ENCODE data around the gene AIG1. TPM values are rescaled to one million over a fixed set of nuclear protein-coding genes. Genes with fewer than 3 reads are reported as not detected.
"Not testable (repeated sequence)": the region's sequence is repeated elsewhere in the genome, so short reads cannot be mapped to it uniquely, and the experiment has no call there.

AIG1 gene
- total RNA-seq, 2 experiments from 2014 or later: 16.1 to 20.0 TPM

DNA sequence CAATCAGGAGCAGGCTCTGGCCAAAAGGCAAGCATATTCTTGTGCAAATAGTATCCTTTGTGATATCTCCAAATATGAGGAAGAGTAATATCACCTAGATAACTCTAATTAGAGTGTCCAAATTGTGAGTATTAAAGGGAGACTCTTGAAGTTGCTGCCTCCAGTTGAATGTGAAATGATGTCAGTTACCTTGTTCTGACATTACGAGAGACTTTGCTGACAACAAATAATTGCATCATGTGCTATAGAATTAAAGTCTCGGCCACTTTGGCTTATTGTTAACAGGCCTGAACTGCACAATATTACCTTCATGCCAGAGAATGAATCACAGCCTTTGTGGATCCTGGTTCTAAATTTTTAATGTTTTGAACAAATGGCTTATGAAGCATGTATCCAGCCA lies 106.5 kb downstream of the AIG1 start:
- POLR2A ChIA-PET: no interaction called here
- no peak overlapping the region for H3K27ac Mint-ChIP-seq
- DNase-seq (no peak), ATAC-seq (no peak)
- H3K4me1 Mint-ChIP-seq (ENCODE audit: low read depth): no peaks in the 10 kb centered on the region
- no peak overlapping the region for H3K4me3 Mint-ChIP-seq
- CTCF ChIA-PET: no interaction called here
- peaks cover 12% of the 10 kb centered on the region for H3K36me3 Mint-ChIP-seq (ENCODE audit: low read depth)
- TF ChIP-seq, protein P1, sequence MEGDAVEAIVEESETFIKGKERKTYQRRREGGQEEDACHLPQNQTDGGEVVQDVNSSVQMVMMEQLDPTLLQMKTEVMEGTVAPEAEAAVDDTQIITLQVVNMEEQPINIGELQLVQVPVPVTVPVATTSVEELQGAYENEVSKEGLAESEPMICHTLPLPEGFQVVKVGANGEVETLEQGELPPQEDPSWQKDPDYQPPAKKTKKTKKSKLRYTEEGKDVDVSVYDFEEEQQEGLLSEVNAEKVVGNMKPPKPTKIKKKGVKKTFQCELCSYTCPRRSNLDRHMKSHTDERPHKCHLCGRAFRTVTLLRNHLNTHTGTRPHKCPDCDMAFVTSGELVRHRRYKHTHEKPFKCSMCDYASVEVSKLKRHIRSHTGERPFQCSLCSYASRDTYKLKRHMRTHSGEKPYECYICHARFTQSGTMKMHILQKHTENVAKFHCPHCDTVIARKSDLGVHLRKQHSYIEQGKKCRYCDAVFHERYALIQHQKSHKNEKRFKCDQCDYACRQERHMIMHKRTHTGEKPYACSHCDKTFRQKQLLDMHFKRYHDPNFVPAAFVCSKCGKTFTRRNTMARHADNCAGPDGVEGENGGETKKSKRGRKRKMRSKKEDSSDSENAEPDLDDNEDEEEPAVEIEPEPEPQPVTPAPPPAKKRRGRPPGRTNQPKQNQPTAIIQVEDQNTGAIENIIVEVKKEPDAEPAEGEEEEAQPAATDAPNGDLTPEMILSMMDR (IDR thresholded peaks at IDR 0.05): no peak
- intact Hi-C loops (cut with micrococcal nuclease): no loop called here
- H3K27me3 Mint-ChIP-seq: no peaks in the 10 kb centered on the region
- peaks cover under 1% of the 10 kb centered on the region for H3K9me3 Mint-ChIP-seq

- H3K27ac Mint-ChIP-seq; H3K27me3 Mint-ChIP-seq; DNase-seq; intact Hi-C loops (cut with micrococcal nuclease); H3K9me3 Mint-ChIP-seq; ATAC-seq; H3K4me1 Mint-ChIP-seq (ENCODE audit: low read depth); POLR2A ChIA-PET; H3K4me3 Mint-ChIP-seq: not testable (repeated sequence)
- CTCF ChIA-PET: interaction anchor here (1.3 kb wide), 1 partner anchor 23 kb away, joined by 3 read pairs; no protein-coding TSS in a partner anchor
- H3K36me3 Mint-ChIP-seq (ENCODE audit: low read depth): peaks cover 22% of the 10 kb centered on the region
Measured at GRCh38 chr6:143168396-143168816, 107.7 kb downstream of the AIG1 start.

- no peak overlapping the region for H3K4me3 Mint-ChIP-seq
Measured at GRCh38 chr6:143169440-143169839, 108.8 kb downstream of the AIG1 start.

DNA sequence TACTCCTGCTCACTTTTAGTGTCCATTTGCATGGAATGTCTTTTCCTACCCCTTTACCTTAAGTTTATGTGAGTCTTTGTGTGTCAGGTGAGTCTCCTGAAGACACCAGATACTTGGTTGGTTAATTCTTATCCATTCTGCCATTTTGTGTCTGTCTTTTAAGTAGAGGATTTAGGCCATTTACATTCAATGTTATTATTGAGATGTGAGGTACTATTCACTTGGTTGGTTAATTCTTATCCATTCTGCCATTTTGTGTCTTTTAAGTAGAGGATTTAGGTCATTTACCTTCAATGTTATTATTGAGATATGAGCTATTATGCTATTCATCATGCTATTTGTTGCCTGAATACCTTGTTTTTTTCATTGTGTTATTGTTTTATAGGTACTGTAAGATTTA lies 113.8 kb downstream of the AIG1 start:
- Mint-ChIP-seq H3K9me3 (peaks cover 27% of the 10 kb centered on the region), H3K27me3 (no peaks in the 10 kb centered on the region), H3K4me1 (ENCODE audit: low read depth) (no peaks in the 10 kb centered on the region), H3K36me3 (ENCODE audit: low read depth) (peaks cover 44% of the 10 kb centered on the region), H3K27ac (no peak overlapping the region), H3K4me3 (no peak overlapping the region)
- DNase-seq (no peak), ATAC-seq (no peak)
- POLR2A ChIA-PET: no interaction called here
- TF ChIP-seq, protein P1 (IDR thresholded peaks at IDR 0.05): no peak
- intact Hi-C loops (cut with micrococcal nuclease): no loop called here
- CTCF ChIA-PET: interaction anchor here (0.7 to 1.3 kb wide), 3 partner anchors 14 to 163 kb away, joined by 3 to 6 read pairs (median 4); no protein-coding TSS in a partner anchor

More at GRCh38 chr6:143169440-143169839, 108.8 kb downstream of the AIG1 start:
- ChIA-PET CTCF (interaction anchor here (1.3 kb wide), 1 partner anchor 22 kb away, joined by 3 read pairs; no protein-coding TSS in a partner anchor), POLR2A (interaction anchor here (0.6 kb wide), 1 partner anchor 292 kb away, joined by 3 read pairs; no protein-coding TSS in a partner anchor)
- no peak for DNase-seq
- no peak overlapping the region for H3K27ac Mint-ChIP-seq
- peaks cover 11% of the 10 kb centered on the region for H3K9me3 Mint-ChIP-seq
- TF ChIP-seq, protein P1 (IDR thresholded peaks at IDR 0.05): no peak
- no peaks in the 10 kb centered on the region for H3K4me1 Mint-ChIP-seq (ENCODE audit: low read depth)
- no peak for ATAC-seq
- H3K36me3 Mint-ChIP-seq (ENCODE audit: low read depth): peaks cover 28% of the 10 kb centered on the region
- intact Hi-C loops (cut with micrococcal nuclease): no loop called here
- no peaks in the 10 kb centered on the region for H3K27me3 Mint-ChIP-seq

GRCh38 chr6:143174951-143175350 lies 114.3 kb downstream of the AIG1 start:
- Mint-ChIP-seq H3K4me3 (no peak overlapping the region), H3K9me3 (peaks cover 27% of the 10 kb centered on the region), H3K27me3 (no peaks in the 10 kb centered on the region), H3K4me1 (ENCODE audit: low read depth) (no peaks in the 10 kb centered on the region), H3K27ac (no peak overlapping the region), H3K36me3 (ENCODE audit: low read depth) (peaks cover 44% of the 10 kb centered on the region)
- ATAC-seq: no peak
- no peak for DNase-seq
- CTCF ChIA-PET: interaction anchor here (0.7 to 1.3 kb wide), 4 partner anchors 10 to 162 kb away, joined by 3 to 6 read pairs (median 4); no protein-coding TSS in a partner anchor
- POLR2A ChIA-PET: no interaction called here
- TF ChIP-seq, protein P1 (IDR thresholded peaks at IDR 0.05): no peak
- intact Hi-C loops (cut with micrococcal nuclease): no loop called here

Measured in activated CD8-positive, alpha-beta T cell treated with anti-CD3 and anti-CD28 coated beads for 36 hours (primary cell).